Effector memory CD4-positive, alpha-beta T cell (primary cell): ENCODE measurements around the gene LCMT2.
"Not testable (repeated sequence)": the region's sequence is repeated elsewhere in the genome, so short reads cannot be mapped to it uniquely, and the experiment has no call there.

Experiments
- DNase-seq, 3 donors: peaks; one replicate each; pipeline ENCODE4 v3.0.0-alpha.2; 2020
- H3K27ac ChIP-seq: 2 replicates; pipeline ENCODE4 v1.7.0; 2013; ENCODE audit warnings: mild to moderate bottlenecking, low read length, moderate library complexity; ENCODE audit not compliant: insufficient read depth, poor library complexity, severe bottlenecking
- H3K27me3 ChIP-seq: replicated peaks from 2 replicates; pipeline ENCODE4 v1.7.0; 2013; ENCODE audit warnings: mild to moderate bottlenecking, low read length; ENCODE audit not compliant: insufficient read depth, control insufficient read depth, poor library complexity, severe bottlenecking
- H3K36me3 ChIP-seq: 2 replicates; pipeline ENCODE4 v1.7.0; 2013; ENCODE audit warnings: mild to moderate bottlenecking, low read length, moderate library complexity; ENCODE audit not compliant: control insufficient read depth, insufficient read depth
- H3K4me1 ChIP-seq: 2 replicates; pipeline ENCODE4 v1.7.0; 2013; ENCODE audit warnings: low read length, mild to moderate bottlenecking; ENCODE audit not compliant: control insufficient read depth, insufficient read depth, poor library complexity, severe bottlenecking
- H3K4me3 ChIP-seq: 2 replicates; pipeline ENCODE4 v1.7.0; 2013; ENCODE audit warnings: low read length, low read depth, mild to moderate bottlenecking; ENCODE audit not compliant: insufficient read depth, poor library complexity, severe bottlenecking
- H3K9me3 ChIP-seq: 2 replicates; pipeline ENCODE4 v1.7.0; 2013; ENCODE audit warnings: mild to moderate bottlenecking, low read length, moderate library complexity; ENCODE audit not compliant: control insufficient read depth

Gene LCMT2

GRCh38 chr15:43314171-43314570 is 16.2 kb downstream of the LCMT2 start:
- DNase-seq = no peak
- Histone ChIP-seq H3K27ac (no peak overlapping the region), H3K9me3 (no peaks in the 10 kb centered on the region), H3K36me3 (no peaks in the 10 kb centered on the region), H3K4me1 (no peaks in the 10 kb centered on the region), H3K4me3 (no peak overlapping the region), H3K27me3 (no peaks in the 10 kb centered on the region)

- H3K9me3 ChIP-seq = no peaks in the 10 kb centered on the region
- H3K4me3 ChIP-seq = no peak overlapping the region
- H3K36me3 ChIP-seq = no peaks in the 10 kb centered on the region
- DNase-seq = no peak
- no peak overlapping the region for H3K27ac ChIP-seq
- no peaks in the 10 kb centered on the region for H3K27me3 ChIP-seq
- no peaks in the 10 kb centered on the region for H3K4me1 ChIP-seq
These were observed 18.0 kb downstream of the LCMT2 start for GRCh38 chr15:43312378-43312777.

- Histone ChIP-seq H3K4me1 (no peaks in the 10 kb centered on the region), H3K27ac (no peak within 1 kb of the TSS), H3K27me3 (no peaks in the 10 kb centered on the region), H3K9me3 (no peaks in the 10 kb centered on the region), H3K36me3 (no peaks in the 10 kb centered on the region), H3K4me3 (no peak within 1 kb of the TSS)
- DNase-seq = no peak
These were observed 28.1 kb downstream of the LCMT2 start, which contains the start of gene TGM7 for GRCh38 chr15:43302205-43302817. Gene TGM7, minus strand, starts transcription at chr15:43302255.

- Histone ChIP-seq H3K4me1 (no peaks in the 10 kb centered on the region), H3K4me3 (no peak overlapping the region), H3K9me3 (no peaks in the 10 kb centered on the region), H3K36me3 (no peaks in the 10 kb centered on the region), H3K27me3 (peaks cover 2% of the 10 kb centered on the region), H3K27ac (no peak overlapping the region)
- DNase-seq = no peak
These were observed 30.5 kb downstream of the LCMT2 start for GRCh38 chr15:43299884-43300283.

- Histone ChIP-seq H3K36me3 (no peaks in the 10 kb centered on the region), H3K4me1 (no peaks in the 10 kb centered on the region), H3K27ac (no peak overlapping the region), H3K4me3 (no peak overlapping the region), H3K9me3 (no peaks in the 10 kb centered on the region), H3K27me3 (peaks cover 3% of the 10 kb centered on the region)
- DNase-seq = no peak
These were observed 31.0 kb downstream of the LCMT2 start for GRCh38 chr15:43299411-43299810.

- no peaks in the 10 kb centered on the region for H3K4me1 ChIP-seq
- H3K9me3 ChIP-seq = no peaks in the 10 kb centered on the region
- H3K36me3 ChIP-seq = no peaks in the 10 kb centered on the region
- peaks cover 10% of the 10 kb centered on the region for H3K27me3 ChIP-seq
- no peak overlapping the region for H3K4me3 ChIP-seq
- DNase-seq = no peak
- H3K27ac ChIP-seq = no peak overlapping the region
These were observed 36.2 kb downstream of the LCMT2 start for GRCh38 chr15:43294091-43294706.

GRCh38 chr15:43293432-43293831 is 36.9 kb downstream of the LCMT2 start:
- no peak for DNase-seq
- H3K27ac ChIP-seq = no peak overlapping the region
- H3K27me3 ChIP-seq = peaks cover 10% of the 10 kb centered on the region
- H3K36me3 ChIP-seq = no peaks in the 10 kb centered on the region
- no peak overlapping the region for H3K4me3 ChIP-seq
- no peaks in the 10 kb centered on the region for H3K9me3 ChIP-seq
- H3K4me1 ChIP-seq = no peaks in the 10 kb centered on the region

- Histone ChIP-seq H3K27ac (no peak overlapping the region), H3K27me3 (peaks cover 10% of the 10 kb centered on the region)
- no peak for DNase-seq
These were observed 37.8 kb downstream of the LCMT2 start for GRCh38 chr15:43292375-43293078.

GRCh38 chr15:43289656-43290055 is 40.7 kb downstream of the LCMT2 start:
- H3K4me1 ChIP-seq, DNase-seq, H3K4me3 ChIP-seq, H3K9me3 ChIP-seq, H3K27ac ChIP-seq, H3K36me3 ChIP-seq, H3K27me3 ChIP-seq: not testable (repeated sequence)

More at GRCh38 chr15:43292375-43293078, 37.8 kb downstream of the LCMT2 start:
- H3K9me3 ChIP-seq = no peaks in the 10 kb centered on the region
- no peak overlapping the region for H3K4me3 ChIP-seq
- no peaks in the 10 kb centered on the region for H3K4me1 ChIP-seq
- no peaks in the 10 kb centered on the region for H3K36me3 ChIP-seq

- Histone ChIP-seq H3K27ac (no peak overlapping the region), H3K4me1 (no peaks in the 10 kb centered on the region), H3K4me3 (no peak overlapping the region), H3K36me3 (no peaks in the 10 kb centered on the region), H3K27me3 (no peaks in the 10 kb centered on the region), H3K9me3 (no peaks in the 10 kb centered on the region)
- DNase-seq = no peak
These were observed 43.1 kb downstream of the LCMT2 start for GRCh38 chr15:43287254-43287653.
